Stimulated activated CD4-positive, alpha-beta T cell treated with anti-CD3 and anti-CD28 coated beads, Interleukin-1b, Interleukin-23, amount 100 ng/mL, for 24 hours (primary cell): ENCODE data around the gene DLGAP1.

Experiments
- DNase-seq, 4 experiments: peaks; one replicate each; pipeline ENCODE4 v3.0.0-alpha.2; 2020; ENCODE audit warnings: low read depth in 4 of 4, low spot score in 1 of 4

Gene DLGAP1

GRCh38 chr18:3792711-3793110, 662.4 kb downstream of the DLGAP1 start:
- DNase-seq, result no peak

- DNase-seq, result no peak
Measured at GRCh38 chr18:3791238-3791637, 663.9 kb downstream of the DLGAP1 start.

GRCh38 chr18:3790703-3791102, 664.4 kb downstream of the DLGAP1 start:
- DNase-seq, result no peak

GRCh38 chr18:3789525-3789924, 665.6 kb downstream of the DLGAP1 start:
- DNase-seq, result no peak

- no peak for DNase-seq
Measured at GRCh38 chr18:3784949-3785348, 670.2 kb downstream of the DLGAP1 start.

GRCh38 chr18:3782901-3783300, 672.2 kb downstream of the DLGAP1 start:
- DNase-seq, result no peak

GRCh38 chr18:3777719-3778118, 677.4 kb downstream of the DLGAP1 start:
- DNase-seq, result no peak

- DNase-seq, result no peak
Measured at GRCh38 chr18:3777122-3777521, 678.0 kb downstream of the DLGAP1 start.

GRCh38 chr18:3775996-3776395, 679.1 kb downstream of the DLGAP1 start:
- no peak for DNase-seq

- DNase-seq, result no peak
Measured at GRCh38 chr18:3773303-3773702, 681.8 kb downstream of the DLGAP1 start.

- DNase-seq, result peak; percentile 45 to 72 (median 64)
Measured at GRCh38 chr18:3771121-3771971, 683.8 kb downstream of the DLGAP1 start.

- DNase-seq, result no peak
Measured at GRCh38 chr18:3761266-3761665, 693.8 kb downstream of the DLGAP1 start.

GRCh38 chr18:3760741-3761140, 694.4 kb downstream of the DLGAP1 start:
- no peak for DNase-seq

- DNase-seq, result no peak
Measured at GRCh38 chr18:3759099-3759498, 696.0 kb downstream of the DLGAP1 start.

GRCh38 chr18:3758531-3758930, 696.6 kb downstream of the DLGAP1 start:
- no peak for DNase-seq

- DNase-seq, result no peak
Measured at GRCh38 chr18:3757361-3757760, 697.7 kb downstream of the DLGAP1 start.

- DNase-seq, result no peak
Measured at GRCh38 chr18:3753106-3753505, 702.0 kb downstream of the DLGAP1 start.

- DNase-seq, result no peak
Measured at GRCh38 chr18:3748086-3748485, 707.0 kb downstream of the DLGAP1 start.

- no peak for DNase-seq
Measured at GRCh38 chr18:3747176-3747973, 707.7 kb downstream of the DLGAP1 start.

GRCh38 chr18:3742541-3742940, 712.6 kb downstream of the DLGAP1 start:
- no peak for DNase-seq

- no peak for DNase-seq
Measured at GRCh38 chr18:3741333-3741732, 713.8 kb downstream of the DLGAP1 start.

- DNase-seq, result no peak
Measured at GRCh38 chr18:3728704-3729437, 726.2 kb downstream of the DLGAP1 start.
